Central memory CD4-positive, alpha-beta T cell (primary cell): Measurements from ENCODE around the gene CCNY.

Experiments
- DNase-seq: peaks from one replicate; pipeline ENCODE4 v3.0.0; 2022

Gene CCNY

GRCh38 chr10:35567951-35568350, 231.6 kb downstream of the CCNY start:
- DNase-seq = no peak

GRCh38 chr10:35568483-35569015, 232.2 kb downstream of the CCNY start:
- no peak for DNase-seq

- no peak for DNase-seq
Measured at GRCh38 chr10:35569111-35569707, 232.9 kb downstream of the CCNY start.

- DNase-seq = no peak
Measured at GRCh38 chr10:35569836-35570235, 233.5 kb downstream of the CCNY start.

GRCh38 chr10:35570397-35570796, 234.1 kb downstream of the CCNY start:
- DNase-seq = no peak

GRCh38 chr10:35572583-35572982, 236.3 kb downstream of the CCNY start:
- no peak for DNase-seq

GRCh38 chr10:35573796-35574195, 237.5 kb downstream of the CCNY start:
- no peak for DNase-seq

GRCh38 chr10:35574924-35575352, 238.6 kb downstream of the CCNY start:
- DNase-seq = no peak

GRCh38 chr10:35575640-35576039, 239.3 kb downstream of the CCNY start:
- DNase-seq = no peak

GRCh38 chr10:35576730-35577129, 240.4 kb downstream of the CCNY start:
- no peak for DNase-seq

GRCh38 chr10:35577926-35578617, 241.8 kb downstream of the CCNY start:
- DNase-seq = no peak

- no peak for DNase-seq
Measured at GRCh38 chr10:35578618-35578956, 242.3 kb downstream of the CCNY start.

GRCh38 chr10:35579116-35579515, 242.8 kb downstream of the CCNY start:
- no peak for DNase-seq

- DNase-seq = no peak
Measured at GRCh38 chr10:35579726-35580422, 243.6 kb downstream of the CCNY start.

- DNase-seq = no peak
Measured at GRCh38 chr10:35580423-35580770, 244.1 kb downstream of the CCNY start.

GRCh38 chr10:35581655-35582054, 245.3 kb downstream of the CCNY start:
- DNase-seq = no peak

GRCh38 chr10:35584946-35585345, 248.6 kb downstream of the CCNY start:
- no peak for DNase-seq

GRCh38 chr10:35585356-35585755, 249.0 kb downstream of the CCNY start:
- no peak for DNase-seq

- DNase-seq = no peak
Measured at GRCh38 chr10:35585903-35586535, 249.7 kb downstream of the CCNY start.

- DNase-seq = no peak
Measured at GRCh38 chr10:35588836-35589235, 252.5 kb downstream of the CCNY start.

GRCh38 chr10:35592441-35592840, 256.1 kb downstream of the CCNY start:
- no peak for DNase-seq

- no peak for DNase-seq
Measured at GRCh38 chr10:35594115-35595079, 258.1 kb downstream of the CCNY start.
